HG03521 (cell line): Measurements from ENCODE around the gene UGT1A8.
"Not testable (repeated sequence)": the region's sequence is repeated elsewhere in the genome, so short reads cannot be mapped to it uniquely, and the experiment has no call there.

ENCODE experiments used
- ATAC-seq: cut with Tn5 transposase; IDR thresholded peaks from one replicate; pipeline ENCODE4 v1.9.1; 2021; ENCODE audit warnings: mild to moderate bottlenecking, moderate library complexity; ENCODE audit not compliant: unreplicated experiment

The UGT1A8 gene

GRCh38 chr2:233712611-233713261 lies 95.3 kb downstream of the UGT1A8 start, which contains the start of gene UGT1A5:
Gene UGT1A5 (plus strand): TSS chr2:233712907. CDS start chr2:233712992, 85 bp downstream.
- no peak for ATAC-seq

DNA sequence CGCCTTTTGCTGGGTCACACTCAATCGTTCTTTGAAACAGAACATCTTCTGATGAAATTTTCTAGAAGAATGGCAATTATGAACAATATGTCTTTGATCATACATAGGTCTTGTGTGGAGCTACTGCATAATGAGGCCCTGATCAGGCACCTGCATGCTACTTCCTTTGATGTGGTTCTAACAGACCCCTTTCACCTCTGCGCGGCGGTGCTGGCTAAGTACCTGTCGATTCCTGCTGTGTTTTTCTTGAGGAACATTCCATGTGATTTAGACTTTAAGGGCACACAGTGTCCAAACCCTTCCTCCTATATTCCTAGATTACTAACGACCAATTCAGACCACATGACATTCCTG lies 95.8 kb downstream of the UGT1A8 start:
- ATAC-seq, result no peak

- ATAC-seq, result no peak
Measured at GRCh38 chr2:233714121-233714520, 96.7 kb downstream of the UGT1A8 start.

DNA sequence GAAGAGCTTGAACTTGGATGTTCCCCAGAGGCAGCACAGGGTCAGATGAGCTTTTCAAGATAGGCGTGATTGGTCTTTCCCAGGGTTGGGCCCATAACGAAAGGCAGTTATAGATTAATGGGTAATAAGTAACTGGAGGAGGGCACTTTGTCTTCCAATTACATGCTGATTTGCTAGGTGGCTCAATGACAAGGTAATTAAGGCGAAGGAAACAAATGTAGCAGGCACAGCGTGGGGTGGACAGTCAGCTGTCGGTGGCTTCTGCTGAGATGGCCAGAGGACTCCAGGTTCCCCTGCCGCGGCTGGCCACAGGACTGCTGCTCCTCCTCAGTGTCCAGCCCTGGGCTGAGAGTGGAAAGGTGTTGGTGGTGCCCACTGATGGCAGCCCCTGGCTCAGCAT lies 101.1 kb downstream of the UGT1A8 start, which contains the start of gene UGT1A4:
TSS of gene UGT1A4 (plus strand) at position 185 of the 400 bp plus-strand sequence. CDS start at position 270, 85 bp downstream.
- ATAC-seq, result no peak

GRCh38 chr2:233728723-233729301 lies 111.4 kb downstream of the UGT1A8 start, which contains the start of gene UGT1A3:
Gene UGT1A3 (plus strand): TSS chr2:233729042. CDS start chr2:233729127, 85 bp downstream.
- ATAC-seq, result no peak

DNA sequence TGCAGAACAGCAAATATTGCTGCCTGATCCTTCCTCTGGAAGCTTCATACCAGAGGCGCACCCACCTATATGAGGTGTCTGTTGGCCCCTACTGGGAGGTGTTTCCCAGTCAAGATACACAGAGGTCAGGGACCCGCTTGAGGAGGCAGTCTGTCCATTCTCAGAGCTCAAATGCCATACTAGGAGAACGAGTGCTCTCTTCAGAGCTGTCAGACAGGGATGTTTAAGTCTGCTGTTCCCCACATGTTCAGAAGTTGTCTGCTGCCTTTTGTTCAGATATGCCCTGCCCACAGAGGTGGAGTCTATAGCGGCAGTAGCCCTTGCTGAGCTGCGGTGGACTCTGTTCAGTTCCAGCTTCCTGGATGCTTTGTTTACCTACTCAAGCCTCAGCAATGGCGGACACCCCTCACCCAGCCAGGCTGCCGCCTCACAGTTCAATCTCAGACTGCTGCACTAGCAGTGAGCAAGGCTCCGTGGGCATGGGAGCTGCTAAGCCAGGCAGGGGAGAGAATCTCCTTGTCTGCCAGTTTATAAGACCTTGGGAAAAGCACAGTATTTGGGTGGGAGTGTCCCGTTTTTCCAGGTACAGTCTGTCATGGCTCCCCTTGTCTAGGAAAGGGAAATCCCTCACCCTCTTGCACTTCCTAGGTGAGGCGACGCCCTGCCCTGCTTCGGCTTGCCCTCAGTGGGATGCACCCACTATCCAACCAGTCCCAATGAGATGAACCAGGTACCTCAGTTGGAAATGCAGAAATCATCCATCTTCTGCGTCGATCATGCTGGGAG lies 119.6 kb downstream of the UGT1A8 start:
- not testable (repeated sequence) for ATAC-seq

DNA sequence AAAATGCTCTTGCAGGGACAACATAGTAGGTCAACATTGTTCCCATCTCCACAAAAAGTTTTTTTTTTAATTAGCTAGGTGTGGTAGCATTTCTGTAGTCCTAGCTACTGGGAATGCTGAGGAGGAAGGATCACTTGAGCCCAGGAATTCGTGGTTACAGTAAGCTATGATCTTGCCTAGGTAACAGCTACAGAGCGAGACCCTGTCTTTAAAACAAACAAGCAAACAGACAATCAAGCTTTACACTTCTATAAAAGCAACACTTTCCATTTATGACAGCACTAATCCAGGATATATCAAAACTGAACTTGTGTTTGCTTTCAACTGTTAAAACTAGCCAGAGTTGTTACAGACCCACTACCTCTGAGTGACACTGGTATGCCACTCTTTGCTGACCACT lies 123.4 kb downstream of the UGT1A8 start:
- ATAC-seq, result no peak

DNA sequence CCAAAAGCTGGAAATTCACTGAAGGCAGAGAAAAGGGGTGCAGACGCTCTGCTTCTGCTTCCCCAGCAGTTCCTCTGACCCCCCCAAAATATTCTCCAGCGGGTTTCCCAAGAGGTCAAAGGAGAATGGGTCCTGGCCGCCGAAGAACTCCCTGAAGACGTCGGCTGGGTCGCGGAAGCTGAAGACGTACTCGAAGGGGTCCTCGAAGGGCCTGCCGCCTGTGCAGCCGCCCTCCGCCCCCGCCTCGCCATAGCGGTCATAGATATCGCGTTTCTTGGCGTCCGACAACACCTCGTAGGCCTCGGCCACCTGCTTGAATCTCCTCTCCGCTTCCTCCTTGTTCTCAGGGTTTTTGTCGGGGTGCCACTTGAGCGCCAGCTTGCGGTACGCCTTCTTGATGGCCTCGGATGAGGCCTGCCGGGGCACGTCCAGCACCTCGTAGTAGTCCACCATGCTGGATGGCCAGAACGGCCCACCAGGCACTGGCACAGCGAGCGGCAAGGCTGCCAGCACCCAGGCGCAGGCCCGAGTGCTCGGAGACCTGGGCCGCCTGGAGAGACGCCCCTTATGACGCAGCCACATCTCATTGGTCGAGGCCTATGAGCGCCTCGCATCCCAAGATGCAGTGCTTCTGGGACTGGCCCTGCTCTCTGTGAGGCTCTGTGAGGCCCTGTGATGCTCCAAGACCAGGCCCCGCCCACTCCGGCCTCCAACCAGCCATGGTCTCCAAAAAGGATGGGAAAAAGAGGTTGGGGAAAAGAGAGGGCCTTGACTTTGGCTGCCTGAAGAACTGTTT lies 126.2 kb downstream of the UGT1A8 start:
- ATAC-seq, result no peak

DNA sequence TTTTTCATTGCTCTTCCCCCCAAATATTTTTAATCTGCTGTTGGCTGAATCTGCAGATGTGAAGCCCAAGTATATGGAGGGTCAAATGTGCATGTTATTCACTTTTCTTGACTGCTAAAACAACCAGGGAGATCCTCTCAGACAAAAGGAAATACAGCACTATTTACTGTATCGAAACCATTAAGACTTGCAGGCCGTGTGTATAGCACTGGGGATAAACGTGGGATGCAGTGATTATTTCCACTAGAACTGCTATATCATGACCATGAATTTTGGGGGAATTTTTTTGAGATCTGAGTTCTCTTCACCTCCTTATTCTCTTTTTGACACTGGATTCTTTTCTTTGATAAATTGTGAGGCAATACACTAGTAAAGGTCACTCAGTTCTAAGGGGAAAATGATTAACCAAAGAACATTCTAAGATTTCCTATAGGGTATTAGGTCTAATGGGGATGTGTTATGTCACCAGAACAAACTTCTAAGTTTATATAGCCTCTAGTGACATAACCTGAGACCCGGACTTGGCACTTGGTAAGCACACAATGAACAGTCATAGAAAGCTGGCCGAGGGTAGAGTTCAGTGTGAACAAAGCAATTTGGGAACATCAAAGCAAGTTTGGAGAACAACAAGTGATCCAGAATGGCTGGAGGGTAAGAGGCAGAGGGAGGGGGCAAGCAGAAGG lies 127.8 kb downstream of the UGT1A8 start:
- ATAC-seq, result no peak

DNA sequence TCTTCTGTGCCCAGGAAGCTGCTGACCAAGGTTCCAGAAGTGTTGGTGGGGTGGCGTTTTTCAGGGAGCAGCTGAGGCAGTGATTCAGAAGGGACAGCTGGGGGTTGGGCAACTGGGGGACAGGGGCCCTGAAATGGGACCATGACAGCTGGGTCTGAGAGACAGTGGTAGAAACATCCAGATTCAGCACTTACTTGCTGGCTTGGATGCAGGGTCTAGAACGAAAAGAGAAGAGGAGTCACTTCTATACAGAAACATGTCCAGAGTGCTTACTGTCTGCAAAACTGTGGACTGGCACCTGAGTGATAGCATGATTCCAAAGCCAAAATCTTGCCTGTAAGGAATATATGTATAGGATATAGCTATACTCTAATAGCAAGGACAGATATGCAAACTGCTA lies 128.4 kb downstream of the UGT1A8 start:
- not testable (repeated sequence) for ATAC-seq

GRCh38 chr2:233746475-233747282 lies 129.2 kb downstream of the UGT1A8 start:
- no peak for ATAC-seq

GRCh38 chr2:233747283-233747544 lies 129.8 kb downstream of the UGT1A8 start:
- no peak for ATAC-seq

- not testable (repeated sequence) for ATAC-seq
Measured at GRCh38 chr2:233750689-233751088, 133.3 kb downstream of the UGT1A8 start.

GRCh38 chr2:233751212-233752009 lies 134.0 kb downstream of the UGT1A8 start:
- ATAC-seq, result not testable (repeated sequence)

DNA sequence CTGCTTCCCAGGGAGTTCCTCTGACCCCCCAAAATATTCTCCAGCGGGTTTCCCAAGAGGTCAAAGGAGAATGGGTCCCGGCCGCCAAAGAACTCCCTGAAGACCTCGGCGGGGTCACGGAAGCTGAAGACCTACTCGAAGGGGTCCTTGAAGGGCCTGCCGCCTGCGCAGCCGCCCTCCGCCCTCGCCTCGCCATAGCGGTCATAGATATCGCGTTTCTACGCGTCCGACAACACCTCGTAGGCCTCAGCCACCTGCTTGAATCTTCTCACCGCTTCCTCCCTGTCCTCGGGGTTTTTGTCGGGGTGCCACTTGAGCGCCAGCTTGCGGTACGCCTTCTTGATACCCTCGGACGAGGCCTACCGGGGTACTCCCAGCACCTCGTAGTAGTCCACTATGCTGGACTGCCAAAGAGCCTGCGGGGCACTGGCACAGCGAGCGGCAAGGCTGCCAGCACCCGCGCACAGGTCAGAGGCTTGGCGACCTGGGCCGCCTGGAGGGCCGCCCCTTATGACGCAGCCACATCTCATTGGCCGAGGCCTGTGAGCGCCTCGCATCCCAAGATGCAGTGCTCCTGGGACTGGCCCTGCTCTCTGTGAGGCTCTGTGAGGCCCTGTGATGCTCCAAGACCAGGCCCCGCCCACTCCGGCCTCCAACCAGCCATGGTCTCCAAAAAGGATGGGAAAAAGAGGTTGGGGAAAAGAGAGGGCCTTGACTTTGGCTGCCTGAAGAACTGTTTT lies 137.6 kb downstream of the UGT1A8 start:
- no peak for ATAC-seq

- ATAC-seq, result no peak
Measured at GRCh38 chr2:233756429-233757081, 139.1 kb downstream of the UGT1A8 start.

DNA sequence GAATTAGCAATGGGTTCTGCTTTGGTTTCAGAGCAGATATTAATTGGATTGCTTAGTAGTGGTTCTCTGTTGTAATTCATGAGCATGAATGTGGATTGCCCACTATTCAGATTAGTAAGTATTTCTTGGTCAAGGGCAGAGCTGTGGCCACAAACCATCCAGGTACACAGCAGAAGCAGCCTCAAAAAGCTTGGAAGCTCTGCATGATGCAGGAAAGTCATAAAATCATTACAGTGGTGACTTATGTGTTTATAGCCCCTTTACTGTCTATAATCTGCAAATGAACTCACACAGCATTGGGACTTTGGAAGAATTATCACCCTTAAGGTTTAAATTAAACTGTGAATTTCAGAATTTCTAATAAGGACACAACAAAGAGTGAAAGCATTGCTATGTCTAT lies 140.7 kb downstream of the UGT1A8 start:
- ATAC-seq, result no peak

- ATAC-seq, result no peak
Measured at GRCh38 chr2:233758849-233759248, 141.4 kb downstream of the UGT1A8 start.
